Stimulated activated effector memory CD8-positive, alpha-beta T cell treated with anti-CD3 and anti-CD28 coated beads, Interleukin-12 subunit alpha, Interleukin-12 subunit beta, amount 100 ng/mL, for 72 hours (primary cell): Measurements from ENCODE around the gene PLCB1.
A peak's percentile ranks its signal among the peaks of the same experiment; 100 is the strongest.

Experiments used
- ATAC-seq: fragments of 150-1000 bp; cut with Tn5 transposase; 2 replicates; pipeline ENCODE4 v1.10.0; 2021
- DNase-seq, 2 donors: peaks; one replicate each; pipeline ENCODE4 v3.0.0; 2021 to 2022; ENCODE audit warnings: low spot score in 2 of 2
- H3K27ac Mint-ChIP-seq: one replicate; pipeline ENCODE4 v1.8.0; 2022; ENCODE audit warnings: mild to moderate bottlenecking, mixed read lengths
- H3K36me3 Mint-ChIP-seq: one replicate; pipeline ENCODE4 v1.8.0; 2022; ENCODE audit warnings: mild to moderate bottlenecking, mixed read lengths
- H3K4me1 Mint-ChIP-seq: one replicate; pipeline ENCODE4 v1.8.0; 2022; ENCODE audit warnings: mixed read lengths
- H3K4me3 Mint-ChIP-seq: one replicate; pipeline ENCODE4 v1.8.0; 2022; ENCODE audit warnings: mild to moderate bottlenecking, mixed read lengths
- H3K9me3 Mint-ChIP-seq: one replicate; pipeline ENCODE4 v1.8.0; 2022; ENCODE audit warnings: mixed read lengths

Gene PLCB1

DNA sequence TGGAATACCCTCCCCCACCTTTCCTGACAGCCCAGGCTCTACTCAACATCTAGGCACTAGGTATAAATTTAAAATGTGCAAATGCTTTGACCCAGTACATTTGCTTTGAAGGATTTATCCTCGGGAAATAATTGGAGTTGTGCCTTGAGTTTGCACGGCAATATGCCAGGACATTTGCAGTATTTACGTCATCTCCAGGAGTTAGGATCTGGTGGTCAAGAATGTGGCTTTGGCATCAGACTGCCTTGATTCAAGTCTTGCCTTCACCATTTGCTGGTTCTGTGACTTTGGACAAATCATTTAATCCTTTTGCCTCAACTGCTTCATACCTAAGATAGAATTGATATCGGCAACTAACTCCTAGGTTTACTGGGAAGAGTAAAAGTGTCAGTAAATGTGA lies 169.6 kb downstream of the PLCB1 start:
- Mint-ChIP-seq H3K36me3 (no peaks in the 10 kb centered on the region), H3K27ac (no peak overlapping the region), H3K9me3 (no peaks in the 10 kb centered on the region), H3K4me1 (peaks cover 9% of the 10 kb centered on the region), H3K4me3 (no peak overlapping the region)
- ATAC-seq, result no peak
- no peak for DNase-seq

DNA sequence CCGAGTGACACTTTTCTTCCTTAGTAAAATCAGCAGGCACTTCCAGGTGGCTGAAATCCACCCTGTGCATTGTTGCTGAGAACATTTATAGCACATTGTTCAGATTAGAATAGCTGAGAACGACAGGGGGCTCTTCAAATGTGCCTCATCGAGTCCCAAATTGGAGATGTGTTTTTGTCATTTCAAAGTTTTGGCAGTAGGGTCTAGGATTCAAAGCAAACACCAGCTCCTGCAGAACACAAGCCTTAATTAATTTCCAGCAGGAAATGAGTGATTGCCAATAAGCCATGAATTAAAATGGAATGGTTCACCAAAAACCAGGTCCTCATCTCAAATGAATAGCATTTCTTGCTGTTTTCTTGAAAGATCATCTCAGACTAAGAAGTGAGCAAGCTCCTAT lies 171.6 kb downstream of the PLCB1 start:
- H3K4me3 Mint-ChIP-seq, result no peak overlapping the region
- H3K9me3 Mint-ChIP-seq, result no peaks in the 10 kb centered on the region
- H3K27ac Mint-ChIP-seq, result no peak overlapping the region
- DNase-seq (no peak), ATAC-seq (no peak)
- peaks cover 9% of the 10 kb centered on the region for H3K4me1 Mint-ChIP-seq
- H3K36me3 Mint-ChIP-seq, result no peaks in the 10 kb centered on the region

GRCh38 chr20:8304124-8304816 lies 172.2 kb downstream of the PLCB1 start:
- H3K9me3 Mint-ChIP-seq, result no peaks in the 10 kb centered on the region
- no peak for ATAC-seq
- H3K4me3 Mint-ChIP-seq, result no peak overlapping the region
- no peak overlapping the region for H3K27ac Mint-ChIP-seq
- no peak for DNase-seq
- H3K36me3 Mint-ChIP-seq, result no peaks in the 10 kb centered on the region
- peaks cover 9% of the 10 kb centered on the region for H3K4me1 Mint-ChIP-seq

- Mint-ChIP-seq H3K4me1 (peaks cover 9% of the 10 kb centered on the region), H3K9me3 (no peaks in the 10 kb centered on the region), H3K36me3 (no peaks in the 10 kb centered on the region), H3K4me3 (no peak overlapping the region), H3K27ac (no peak overlapping the region)
- ATAC-seq (peak; percentile 94), DNase-seq (peak; percentile 68 to 80)
Measured at GRCh38 chr20:8305449-8305978, 173.4 kb downstream of the PLCB1 start.

DNA sequence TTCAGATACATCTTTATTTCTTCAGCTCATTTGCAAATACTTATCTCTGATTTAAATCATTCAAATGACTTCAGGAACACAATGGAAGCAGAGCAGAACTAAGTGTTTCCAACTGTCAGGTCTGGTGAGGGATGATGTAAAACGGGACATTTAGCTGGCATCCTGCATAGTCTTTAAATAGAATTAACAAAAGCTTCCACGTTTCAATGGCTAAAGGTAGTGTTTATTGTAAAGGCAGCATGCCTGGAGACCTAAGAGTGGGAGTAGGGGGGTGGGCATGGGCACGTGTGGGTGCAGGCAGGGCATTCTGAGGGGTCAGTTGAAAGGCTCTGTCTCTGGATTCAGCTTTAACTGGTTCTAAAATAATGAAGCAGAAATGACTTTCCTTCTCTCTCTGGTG lies 174.9 kb downstream of the PLCB1 start:
- H3K27ac Mint-ChIP-seq, result no peak overlapping the region
- H3K36me3 Mint-ChIP-seq, result no peaks in the 10 kb centered on the region
- no peak overlapping the region for H3K4me3 Mint-ChIP-seq
- DNase-seq (no peak), ATAC-seq (no peak)
- no peaks in the 10 kb centered on the region for H3K9me3 Mint-ChIP-seq
- H3K4me1 Mint-ChIP-seq, result peaks cover 9% of the 10 kb centered on the region

- Mint-ChIP-seq H3K9me3 (no peaks in the 10 kb centered on the region), H3K27ac (no peak overlapping the region), H3K4me3 (no peak overlapping the region), H3K36me3 (no peaks in the 10 kb centered on the region), H3K4me1 (peaks cover 10% of the 10 kb centered on the region)
- no peak for DNase-seq
- no peak for ATAC-seq
Measured at GRCh38 chr20:8309634-8310033, 177.6 kb downstream of the PLCB1 start.

DNA sequence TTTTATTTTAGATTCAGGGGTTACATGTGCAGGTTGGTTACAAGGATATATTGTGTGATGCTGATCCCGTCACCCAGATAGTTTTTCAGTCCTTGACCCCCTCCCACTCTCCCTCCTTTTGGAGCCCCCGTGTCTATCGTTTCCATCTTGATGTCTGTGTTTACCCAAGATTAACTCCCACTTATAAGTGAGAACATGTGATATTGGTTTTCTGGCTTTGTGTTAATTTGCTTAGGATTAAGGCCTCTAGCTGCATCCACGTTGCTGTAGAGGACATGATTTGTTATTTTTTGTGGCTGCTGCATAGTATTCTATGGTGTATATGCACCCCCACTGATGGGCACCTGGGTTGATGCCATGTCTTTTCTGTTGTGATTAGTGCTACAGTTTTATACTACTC lies 178.6 kb downstream of the PLCB1 start:
- peaks cover 10% of the 10 kb centered on the region for H3K4me1 Mint-ChIP-seq
- no peak overlapping the region for H3K4me3 Mint-ChIP-seq
- ATAC-seq, result no peak
- H3K36me3 Mint-ChIP-seq, result no peaks in the 10 kb centered on the region
- no peaks in the 10 kb centered on the region for H3K9me3 Mint-ChIP-seq
- H3K27ac Mint-ChIP-seq, result no peak overlapping the region
- no peak for DNase-seq

- Mint-ChIP-seq H3K4me3 (no peak overlapping the region), H3K36me3 (no peaks in the 10 kb centered on the region), H3K4me1 (peaks cover 6% of the 10 kb centered on the region), H3K27ac (no peak overlapping the region), H3K9me3 (no peaks in the 10 kb centered on the region)
- ATAC-seq (no peak), DNase-seq (no peak)
Measured at GRCh38 chr20:8313073-8313472, 181.0 kb downstream of the PLCB1 start.

DNA sequence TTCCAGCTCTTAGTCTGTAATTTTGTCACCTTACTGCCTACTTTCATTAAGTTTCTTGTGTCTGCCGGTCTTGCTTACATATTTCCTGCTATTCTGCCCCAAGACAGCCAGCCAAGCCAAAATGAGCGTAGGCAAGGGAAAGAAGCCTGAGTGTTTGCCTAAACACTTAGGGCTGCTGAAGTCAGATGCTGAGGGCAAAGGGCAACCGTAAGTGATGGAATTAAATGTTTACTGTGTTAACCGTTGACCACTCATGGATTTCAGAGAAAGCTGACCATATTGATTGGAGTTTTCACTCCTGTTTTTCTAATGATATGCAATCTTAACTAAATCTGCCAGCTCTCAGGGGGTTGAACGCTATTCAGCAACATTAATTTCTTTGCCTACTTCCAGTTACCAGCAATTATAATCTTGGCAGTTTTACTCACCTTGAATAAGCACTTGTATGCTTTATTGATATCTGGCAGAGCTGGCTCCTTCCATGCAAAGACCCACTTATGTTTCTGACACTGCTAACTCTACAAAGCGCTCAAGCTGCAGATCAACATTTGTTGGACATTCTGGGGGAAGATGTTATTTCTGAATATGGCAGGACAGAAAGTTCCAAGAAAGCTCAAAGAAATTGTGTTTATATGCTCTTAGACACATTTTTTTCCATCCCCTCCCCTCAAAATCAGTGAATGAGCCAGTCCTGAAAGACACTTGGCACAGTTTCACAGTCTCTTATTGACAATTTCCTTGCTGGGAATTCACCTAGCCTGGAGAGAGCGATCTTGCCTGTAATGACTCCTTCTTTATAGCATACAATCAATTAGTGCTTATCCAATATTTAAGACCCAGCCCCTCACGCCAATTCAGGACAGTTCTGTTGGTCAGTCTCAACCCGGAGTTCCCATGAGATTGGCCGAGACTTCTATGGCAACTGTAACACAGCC lies 183.8 kb downstream of the PLCB1 start:
- ATAC-seq (no peak), DNase-seq (no peak)
- Mint-ChIP-seq H3K36me3 (no peaks in the 10 kb centered on the region), H3K9me3 (no peaks in the 10 kb centered on the region), H3K4me1 (peaks cover 16% of the 10 kb centered on the region), H3K27ac (no peak overlapping the region), H3K4me3 (no peak overlapping the region)

DNA sequence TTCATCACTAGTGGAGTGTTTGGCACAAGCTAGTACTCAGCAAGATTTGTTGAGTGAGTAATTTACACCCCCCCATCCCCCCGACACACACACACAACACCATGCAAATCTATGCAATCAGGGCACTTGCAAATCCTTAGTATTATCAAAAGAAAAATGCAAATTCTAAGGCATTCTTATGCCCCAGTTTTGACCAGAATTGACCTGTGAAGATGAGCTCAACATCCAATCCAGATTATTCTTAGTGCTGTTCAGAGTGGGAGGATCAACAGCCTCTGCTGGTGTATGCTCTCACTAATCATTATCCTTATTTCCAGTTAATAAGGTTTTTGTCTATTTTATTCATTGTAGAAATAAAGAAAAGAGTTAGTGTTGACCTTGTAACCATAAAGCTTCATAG lies 185.4 kb downstream of the PLCB1 start:
- H3K4me3 Mint-ChIP-seq, result no peak overlapping the region
- no peak for DNase-seq
- no peak overlapping the region for H3K27ac Mint-ChIP-seq
- ATAC-seq, result no peak
- H3K9me3 Mint-ChIP-seq, result no peaks in the 10 kb centered on the region
- no peaks in the 10 kb centered on the region for H3K36me3 Mint-ChIP-seq
- H3K4me1 Mint-ChIP-seq, result peaks cover 16% of the 10 kb centered on the region

- Mint-ChIP-seq H3K4me1 (peaks cover 16% of the 10 kb centered on the region), H3K4me3 (no peak overlapping the region), H3K27ac (no peak overlapping the region), H3K9me3 (no peaks in the 10 kb centered on the region), H3K36me3 (no peaks in the 10 kb centered on the region)
- no peak for ATAC-seq
- no peak for DNase-seq
Measured at GRCh38 chr20:8318965-8319625, 187.0 kb downstream of the PLCB1 start.

DNA sequence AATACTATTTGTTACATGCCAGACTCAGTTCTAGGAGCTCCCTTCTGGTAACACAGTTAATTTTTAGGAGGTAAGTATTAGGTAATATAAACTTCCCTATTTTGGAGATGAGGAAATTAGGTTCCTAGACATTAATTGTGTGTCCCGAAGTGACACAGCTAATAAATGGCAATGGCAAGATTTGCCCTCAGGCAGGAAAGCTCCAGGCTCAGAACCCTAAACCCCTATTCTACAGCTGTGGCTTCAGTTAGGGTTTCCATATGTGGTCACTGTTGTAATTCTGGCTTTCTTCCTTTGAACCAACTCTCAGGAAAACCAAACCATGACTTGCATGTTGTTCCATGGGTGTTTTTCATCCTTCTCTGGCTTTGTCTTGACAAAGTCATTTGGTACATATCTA lies 188.2 kb downstream of the PLCB1 start:
- H3K4me1 Mint-ChIP-seq, result peaks cover 10% of the 10 kb centered on the region
- DNase-seq (no peak), ATAC-seq (no peak)
- H3K9me3 Mint-ChIP-seq, result no peaks in the 10 kb centered on the region
- H3K4me3 Mint-ChIP-seq, result no peak overlapping the region
- no peaks in the 10 kb centered on the region for H3K36me3 Mint-ChIP-seq
- H3K27ac Mint-ChIP-seq, result no peak overlapping the region

DNA sequence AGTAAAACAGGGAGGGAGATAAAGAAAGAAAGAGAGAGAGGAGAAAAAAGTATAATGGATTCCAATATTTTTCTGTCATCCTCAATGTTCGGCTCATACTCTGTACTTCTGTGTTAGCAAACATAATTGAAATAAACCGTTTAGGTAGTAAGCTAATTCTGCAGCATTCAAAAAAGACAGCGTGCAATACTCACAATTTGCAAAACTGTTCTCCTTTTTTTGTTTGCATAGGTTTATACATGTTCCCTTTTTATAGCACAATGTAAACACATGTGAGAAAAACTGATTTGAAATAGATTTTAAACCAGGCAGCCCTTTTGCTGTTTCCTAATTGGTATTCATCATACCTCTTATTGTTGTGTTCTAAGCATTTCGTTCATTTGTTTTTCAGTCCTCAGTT lies 188.9 kb downstream of the PLCB1 start:
- DNase-seq (no peak), ATAC-seq (no peak)
- Mint-ChIP-seq H3K27ac (no peak overlapping the region), H3K36me3 (no peaks in the 10 kb centered on the region), H3K4me1 (peaks cover 10% of the 10 kb centered on the region), H3K9me3 (no peaks in the 10 kb centered on the region), H3K4me3 (no peak overlapping the region)

GRCh38 chr20:8322662-8323217 lies 190.7 kb downstream of the PLCB1 start:
- H3K36me3 Mint-ChIP-seq, result no peaks in the 10 kb centered on the region
- H3K4me3 Mint-ChIP-seq, result no peak overlapping the region
- H3K27ac Mint-ChIP-seq, result no peak overlapping the region
- no peaks in the 10 kb centered on the region for H3K9me3 Mint-ChIP-seq
- DNase-seq, result no peak
- H3K4me1 Mint-ChIP-seq, result peaks cover 10% of the 10 kb centered on the region
- no peak for ATAC-seq

DNA sequence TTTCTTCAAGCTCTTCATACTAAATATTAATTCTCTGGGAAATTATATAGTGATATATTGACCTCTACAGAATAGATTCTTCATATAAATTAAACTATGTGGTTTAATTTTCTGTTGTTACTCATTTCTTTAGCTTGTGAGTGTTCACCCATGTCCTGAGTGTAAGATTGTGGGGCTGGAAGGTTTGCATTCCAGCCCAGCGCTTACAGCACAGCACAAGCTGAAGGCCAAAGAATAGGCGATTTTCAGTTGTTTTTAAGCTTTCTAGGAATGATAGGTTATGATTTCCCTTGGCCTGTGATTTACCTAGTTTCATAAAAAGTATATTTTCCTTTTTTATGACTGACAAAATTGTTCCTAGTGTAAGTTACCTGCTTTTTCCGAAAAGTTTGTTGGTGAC lies 194.1 kb downstream of the PLCB1 start:
- Mint-ChIP-seq H3K4me3 (no peak overlapping the region), H3K36me3 (no peaks in the 10 kb centered on the region), H3K27ac (no peak overlapping the region), H3K4me1 (peaks cover 11% of the 10 kb centered on the region), H3K9me3 (no peaks in the 10 kb centered on the region)
- no peak for ATAC-seq
- no peak for DNase-seq
